Loucy (cell line): ENCODE data around the gene KIAA0930.

ENCODE experiments used
- CTCF ChIP-seq: fragments of 200-600 bp; sonication (generic); conservative IDR thresholded peaks from 2 replicates; pipeline ENCODE4 v1.5.1; 2014; ENCODE audit warnings: mild to moderate bottlenecking, antibody characterized with exemption, low read length
- EZH2phosphoT487 ChIP-seq: fragments of 200-600 bp; IDR thresholded peaks from 2 replicates; pipeline ENCODE4 v1.6.1; 2018; ENCODE audit warnings: antibody characterized with exemption, mild to moderate bottlenecking, moderate library complexity, borderline replicate concordance

- TF ChIP-seq CTCF = no peak
- TF ChIP-seq EZH2phosphoT487 = no peak
Measured at GRCh38 chr22:45239681-45240051, 1.0 kb downstream of the KIAA0930 start.
